HCT116 (cell line): ENCODE data around the gene MTMR12.

Experiments used
- CEBPB ChIP-seq: IDR thresholded peaks from 2 replicates; pipeline ENCODE4 v1.6.1; 2012; ENCODE audit warnings: low read depth
- CTCF ChIP-seq, 3 experiments: fragments of 200-600 bp in 1 of 3; sonication (generic) in 1 of 3; IDR thresholded peaks in 2 of 3; conservative IDR thresholded peaks in 1 of 3; 2 replicates each; pipeline ENCODE4 v1.5.1; 2012 to 2017; ENCODE audit warnings: low read depth in 2 of 3, low read length in 2 of 3, antibody characterized with exemption in 1 of 3, borderline replicate concordance in 1 of 3, control low read depth in 1 of 3, mild to moderate bottlenecking in 1 of 3, mixed read lengths in 1 of 3, mixed run types in 1 of 3, moderate library complexity in 1 of 3; ENCODE audit not compliant: insufficient read depth in 1 of 3
- ELF1 ChIP-seq: IDR thresholded peaks from 2 replicates; pipeline ENCODE4 v1.6.1; 2012; ENCODE audit warnings: low read depth, borderline replicate concordance
- EZH2 ChIP-seq: fragments of 200-600 bp; sonication (generic); IDR thresholded peaks from 2 replicates; pipeline ENCODE4 v1.6.1; 2017; ENCODE audit warnings: antibody characterized with exemption, mixed run types
- EZH2phosphoT487 ChIP-seq: fragments of 200-600 bp; IDR thresholded peaks from 2 replicates; pipeline ENCODE4 v1.6.1; 2018; ENCODE audit warnings: antibody characterized with exemption, borderline replicate concordance
- TCF7L2 ChIP-seq: IDR thresholded peaks from 2 replicates; pipeline ENCODE4 v1.7.0; 2011; ENCODE audit warnings: borderline replicate concordance, inconsistent platforms; ENCODE audit not compliant: insufficient read depth, insufficient read length; ENCODE audit errors: extremely low read depth
- TF ChIP-seq, protein P1 (sequence below): IDR thresholded peaks from 2 replicates; pipeline ENCODE4 v1.6.1; 2012

DNA sequence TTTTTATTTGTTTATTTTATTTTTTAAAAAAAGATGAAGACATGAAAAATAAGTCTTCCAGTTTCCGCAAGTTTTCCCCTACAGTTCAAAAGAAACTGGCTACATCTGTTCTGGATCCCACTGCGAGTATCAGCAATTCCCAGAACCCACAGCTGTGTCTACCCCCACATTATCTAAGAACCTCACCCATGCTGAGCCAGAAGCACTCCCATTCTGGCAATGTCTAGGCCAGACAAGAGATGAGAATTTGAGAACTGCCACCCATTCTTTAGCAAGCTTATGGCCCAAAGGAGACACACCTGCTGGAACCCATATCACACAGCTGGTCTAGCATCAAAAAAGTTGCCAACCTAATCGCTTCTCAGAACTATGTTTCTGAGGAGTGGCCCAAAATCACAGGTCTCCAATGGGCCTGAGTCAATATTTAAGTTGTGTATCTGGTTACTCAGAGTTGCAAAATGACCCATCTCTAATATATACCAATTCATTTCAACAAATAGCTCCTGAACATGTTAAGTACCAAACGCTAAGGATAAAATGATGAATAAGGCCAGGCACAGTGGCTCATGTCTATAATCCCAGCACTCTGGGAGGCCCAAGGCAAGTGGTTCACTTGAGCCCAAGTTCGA, 27.1 kb downstream of the MTMR12 start:
- TF ChIP-seq CTCF (IDR thresholded peaks at IDR 0.05 in 2 of 3, conservative IDR thresholded peaks at IDR 0.05 in 1 of 3; ENCODE audit: borderline replicate concordance in 1 of 3, insufficient read depth in 1 of 3, low read depth in 2 of 3, low read length in 2 of 3) (no peak), CEBPB (no peak), TCF7L2 (no peak), EZH2phosphoT487 (no peak), EZH2 (no peak), ELF1 (no peak)
- TF ChIP-seq, protein P1, sequence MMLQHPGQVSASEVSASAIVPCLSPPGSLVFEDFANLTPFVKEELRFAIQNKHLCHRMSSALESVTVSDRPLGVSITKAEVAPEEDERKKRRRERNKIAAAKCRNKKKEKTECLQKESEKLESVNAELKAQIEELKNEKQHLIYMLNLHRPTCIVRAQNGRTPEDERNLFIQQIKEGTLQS, result no peak
